ENCODE measurements around the gene MRTFA. TPM values are rescaled to one million over a fixed set of nuclear protein-coding genes. Genes with fewer than 3 reads are reported as not detected.
A peak's percentile ranks its signal among the peaks of the same experiment; 100 is the strongest.

Gene MRTFA
- total and polyA plus RNA-seq, 9 of the 15 experiments (the other 6 are each of a cell fraction or from before 2014, with no cell fraction given), result 0.84 to 21.1 (median 3.7) TPM

DNA sequence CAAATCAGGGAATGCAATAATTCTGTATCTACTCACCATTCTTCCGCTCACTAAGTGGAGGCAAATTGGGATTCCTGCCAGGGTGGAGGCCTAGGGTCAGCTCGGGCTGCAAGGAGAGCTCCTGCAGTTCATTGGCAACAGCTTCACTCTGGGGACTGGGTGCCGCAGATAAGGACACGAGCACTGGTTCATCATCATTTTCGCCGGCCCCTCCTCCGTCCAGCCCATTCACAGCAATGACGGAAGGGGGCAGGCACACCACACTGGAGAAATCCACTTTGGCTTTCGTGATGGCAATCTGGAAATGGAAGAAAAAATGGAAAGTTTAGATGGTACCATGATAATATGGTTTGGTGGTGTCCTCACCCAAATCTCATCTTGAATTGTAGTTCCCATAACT is 84.4 kb downstream of the MRTFA start (continued):
- TF ChIP-seq, protein P1, sequence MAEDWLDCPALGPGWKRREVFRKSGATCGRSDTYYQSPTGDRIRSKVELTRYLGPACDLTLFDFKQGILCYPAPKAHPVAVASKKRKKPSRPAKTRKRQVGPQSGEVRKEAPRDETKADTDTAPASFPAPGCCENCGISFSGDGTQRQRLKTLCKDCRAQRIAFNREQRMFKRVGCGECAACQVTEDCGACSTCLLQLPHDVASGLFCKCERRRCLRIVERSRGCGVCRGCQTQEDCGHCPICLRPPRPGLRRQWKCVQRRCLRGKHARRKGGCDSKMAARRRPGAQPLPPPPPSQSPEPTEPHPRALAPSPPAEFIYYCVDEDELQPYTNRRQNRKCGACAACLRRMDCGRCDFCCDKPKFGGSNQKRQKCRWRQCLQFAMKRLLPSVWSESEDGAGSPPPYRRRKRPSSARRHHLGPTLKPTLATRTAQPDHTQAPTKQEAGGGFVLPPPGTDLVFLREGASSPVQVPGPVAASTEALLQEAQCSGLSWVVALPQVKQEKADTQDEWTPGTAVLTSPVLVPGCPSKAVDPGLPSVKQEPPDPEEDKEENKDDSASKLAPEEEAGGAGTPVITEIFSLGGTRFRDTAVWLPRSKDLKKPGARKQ (CRISPR knock-in tag; IDR thresholded peaks at IDR 0.05), result no peak
- TF ChIP-seq, protein P2, sequence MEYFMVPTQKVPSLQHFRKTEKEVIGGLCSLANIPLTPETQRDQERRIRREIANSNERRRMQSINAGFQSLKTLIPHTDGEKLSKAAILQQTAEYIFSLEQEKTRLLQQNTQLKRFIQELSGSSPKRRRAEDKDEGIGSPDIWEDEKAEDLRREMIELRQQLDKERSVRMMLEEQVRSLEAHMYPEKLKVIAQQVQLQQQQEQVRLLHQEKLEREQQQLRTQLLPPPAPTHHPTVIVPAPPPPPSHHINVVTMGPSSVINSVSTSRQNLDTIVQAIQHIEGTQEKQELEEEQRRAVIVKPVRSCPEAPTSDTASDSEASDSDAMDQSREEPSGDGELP (CRISPR knock-in tag; IDR thresholded peaks at IDR 0.05; ENCODE audit: borderline replicate concordance), result peak; percentile 67; the same call in 1 of the 2 replicates
- TF ChIP-seq, protein P3, sequence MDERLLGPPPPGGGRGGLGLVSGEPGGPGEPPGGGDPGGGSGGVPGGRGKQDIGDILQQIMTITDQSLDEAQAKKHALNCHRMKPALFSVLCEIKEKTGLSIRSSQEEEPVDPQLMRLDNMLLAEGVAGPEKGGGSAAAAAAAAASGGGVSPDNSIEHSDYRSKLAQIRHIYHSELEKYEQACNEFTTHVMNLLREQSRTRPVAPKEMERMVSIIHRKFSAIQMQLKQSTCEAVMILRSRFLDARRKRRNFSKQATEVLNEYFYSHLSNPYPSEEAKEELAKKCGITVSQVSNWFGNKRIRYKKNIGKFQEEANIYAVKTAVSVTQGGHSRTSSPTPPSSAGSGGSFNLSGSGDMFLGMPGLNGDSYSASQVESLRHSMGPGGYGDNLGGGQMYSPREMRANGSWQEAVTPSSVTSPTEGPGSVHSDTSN (CRISPR knock-in tag; IDR thresholded peaks at IDR 0.05; ENCODE audit: low read depth), result no peak
- TF ChIP-seq, protein P3 (tag; conservative IDR thresholded peaks at IDR 0.05; ENCODE audit: low read depth), result peak; percentile 21; the same call in 1 of the 2 replicates
- peak; percentile 16; the same call in 1 of the 2 replicates for TF ChIP-seq RFX1 (IDR thresholded peaks at IDR 0.05)
- TF ChIP-seq, protein P4, sequence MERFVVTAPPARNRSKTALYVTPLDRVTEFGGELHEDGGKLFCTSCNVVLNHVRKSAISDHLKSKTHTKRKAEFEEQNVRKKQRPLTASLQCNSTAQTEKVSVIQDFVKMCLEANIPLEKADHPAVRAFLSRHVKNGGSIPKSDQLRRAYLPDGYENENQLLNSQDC (CRISPR knock-in tag; IDR thresholded peaks at IDR 0.05), result no peak
- TF ChIP-seq NFIX (CRISPR knock-in tag; IDR thresholded peaks at IDR 0.05; ENCODE audit: low read depth), result no peak
- TF ChIP-seq ZNF239 (CRISPR knock-in tag; IDR thresholded peaks at IDR 0.05), result no peak
- TF ChIP-seq ZNF830 (CRISPR knock-in tag; IDR thresholded peaks at IDR 0.05), result no peak
- no peak for TF ChIP-seq TSC22D4 (tag; IDR thresholded peaks at IDR 0.05)
- no peak for TF ChIP-seq TEAD1 (CRISPR knock-in tag; IDR thresholded peaks at IDR 0.05)
- no peak for TF ChIP-seq MED1 (CRISPR knock-in tag; IDR thresholded peaks at IDR 0.05; ENCODE audit: borderline replicate concordance)
- peak; percentile 93 for TF ChIP-seq CBFA2T3 (IDR thresholded peaks at IDR 0.05)
- no peak for TF ChIP-seq HSF4 (CRISPR knock-in tag; IDR thresholded peaks at IDR 0.05; ENCODE audit: borderline replicate concordance)
- TF ChIP-seq SMARCB1 (IDR thresholded peaks at IDR 0.05; ENCODE audit: insufficient read length, low read depth), result no peak
- peak; percentile 84 for TF ChIP-seq EP300 (IDR thresholded peaks at IDR 0.05; ENCODE audit: low read length)
- TF ChIP-seq NFE2L1 (tag; IDR thresholded peaks at IDR 0.05; ENCODE audit: borderline replicate concordance, low read depth), result no peak
